Ovary (tissue), 3 donors: ENCODE measurements around the gene CPN2.

Experiments used
- EP300 ChIP-seq: sonication (generic); formaldehyde crosslinking; IDR thresholded peaks from one replicate; pipeline ENCODE4 v1.6.1; 2017; ENCODE audit warnings: antibody characterized with exemption
- TF ChIP-seq, protein P1 (sequence below), 3 donors: fragments of 450-650 bp in 2 of 3; fragments of 200-600 bp in 1 of 3; IDR thresholded peaks; one replicate each; pipeline versions ENCODE4 v1.5.1 to v1.8.0; 2016 to 2022; ENCODE audit warnings: antibody characterized with exemption in 3 of 3, mild to moderate bottlenecking in 1 of 3
- donor health status: DM: no; HTN: no; CAD: no.

DNA sequence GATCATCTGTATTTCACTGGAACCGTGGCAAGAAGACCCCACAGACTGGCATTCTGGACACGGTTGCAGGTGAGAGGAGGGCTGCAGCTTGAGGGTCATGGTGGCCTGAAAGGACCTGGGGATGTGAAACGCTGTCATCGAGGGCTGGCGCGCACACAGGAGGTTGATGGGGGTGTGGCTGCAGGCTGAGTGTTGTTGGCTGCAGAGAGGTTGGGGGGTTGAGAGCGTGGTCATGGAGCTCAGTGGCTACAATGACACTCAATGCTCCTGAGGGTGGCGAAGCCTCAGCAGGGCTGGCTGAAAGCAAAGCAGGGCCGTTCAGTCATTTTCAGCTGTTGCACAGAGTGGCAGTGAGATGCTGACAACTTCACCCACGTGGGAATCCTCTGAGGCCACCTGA, 21.0 kb downstream of the CPN2 start:
- TF ChIP-seq, protein P1, sequence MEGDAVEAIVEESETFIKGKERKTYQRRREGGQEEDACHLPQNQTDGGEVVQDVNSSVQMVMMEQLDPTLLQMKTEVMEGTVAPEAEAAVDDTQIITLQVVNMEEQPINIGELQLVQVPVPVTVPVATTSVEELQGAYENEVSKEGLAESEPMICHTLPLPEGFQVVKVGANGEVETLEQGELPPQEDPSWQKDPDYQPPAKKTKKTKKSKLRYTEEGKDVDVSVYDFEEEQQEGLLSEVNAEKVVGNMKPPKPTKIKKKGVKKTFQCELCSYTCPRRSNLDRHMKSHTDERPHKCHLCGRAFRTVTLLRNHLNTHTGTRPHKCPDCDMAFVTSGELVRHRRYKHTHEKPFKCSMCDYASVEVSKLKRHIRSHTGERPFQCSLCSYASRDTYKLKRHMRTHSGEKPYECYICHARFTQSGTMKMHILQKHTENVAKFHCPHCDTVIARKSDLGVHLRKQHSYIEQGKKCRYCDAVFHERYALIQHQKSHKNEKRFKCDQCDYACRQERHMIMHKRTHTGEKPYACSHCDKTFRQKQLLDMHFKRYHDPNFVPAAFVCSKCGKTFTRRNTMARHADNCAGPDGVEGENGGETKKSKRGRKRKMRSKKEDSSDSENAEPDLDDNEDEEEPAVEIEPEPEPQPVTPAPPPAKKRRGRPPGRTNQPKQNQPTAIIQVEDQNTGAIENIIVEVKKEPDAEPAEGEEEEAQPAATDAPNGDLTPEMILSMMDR (IDR thresholded peaks at IDR 0.05), result no peak
- no peak for TF ChIP-seq EP300
